Caco-2 (cell line): ENCODE results near the gene ELN. TPM values are rescaled to one million over a fixed set of nuclear protein-coding genes. Genes with fewer than 3 reads are reported as not detected.

Source experiments
- BruUV-seq: library from RNA; stranded (reverse); fragments of 400-500 nt; replicated peaks from 2 replicates; lab custom pipeline; 2021; lab: Mats Ljungman, UMichigan
- CTCF ChIA-PET: fragments of 300-600 bp; sonication (Branson Sonifier 250); formaldehyde crosslinking; loops from one replicate; lab custom pipeline; 2022; ENCODE audit warnings: antibody characterized with exemption; lab: Charles Lee
- POLR2A ChIA-PET: fragments of 300-600 bp; sonication (Branson Sonifier 250); formaldehyde crosslinking; loops from one replicate; lab custom pipeline; 2022; ENCODE audit warnings: antibody characterized with exemption; lab: Charles Lee
- DNase-seq, 2 experiments: peaks; one replicate each; pipeline versions ENCODE4 v3.0.0 to v3.0.0-alpha.2; 2020 to 2022
- H3K27me3 ChIP-seq: replicated peaks from 2 replicates; pipeline ENCODE4 v1.6.0; 2011; ENCODE audit warnings: low read length; ENCODE audit not compliant: control insufficient read depth, insufficient read depth
- H3K36me3 ChIP-seq: 2 replicates; pipeline ENCODE4 v1.5.1; 2011; ENCODE audit warnings: low read length; ENCODE audit not compliant: control insufficient read depth, insufficient read depth
- H3K4me1 ChIP-seq: fragments of 250-450 bp; sonication (Bioruptor Pico); 2 replicates; pipeline ENCODE4 v1.5.1; 2020; ENCODE audit warnings: mild to moderate bottlenecking
- H3K4me3 ChIP-seq: 2 replicates; pipeline ENCODE4 v1.5.1; 2011; ENCODE audit warnings: low read depth, mild to moderate bottlenecking, control low read depth, low read length
- H3K9me3 ChIP-seq: fragments of 250-450 bp; sonication (Bioruptor Pico); 2 replicates; pipeline ENCODE4 v1.5.1; 2020; ENCODE audit warnings: mild to moderate bottlenecking, moderate library complexity
- H3K27ac Mint-ChIP-seq: one replicate; pipeline ENCODE4 v1.8.0; 2022; ENCODE audit warnings: mixed read lengths; ENCODE audit not compliant: unreplicated experiment
- H3K27me3 Mint-ChIP-seq: one replicate; pipeline ENCODE4 v1.8.0; 2022; ENCODE audit warnings: mixed read lengths; ENCODE audit not compliant: insufficient read depth, unreplicated experiment
- H3K36me3 Mint-ChIP-seq: one replicate; pipeline ENCODE4 v1.8.0; 2022; ENCODE audit warnings: mild to moderate bottlenecking, mixed read lengths; ENCODE audit not compliant: insufficient read depth, unreplicated experiment
- H3K4me1 Mint-ChIP-seq: one replicate; pipeline ENCODE4 v1.8.0; 2022; ENCODE audit warnings: low read depth, mixed read lengths; ENCODE audit not compliant: unreplicated experiment
- H3K4me3 Mint-ChIP-seq: one replicate; pipeline ENCODE4 v1.8.0; 2022; ENCODE audit warnings: mild to moderate bottlenecking, moderate library complexity, mixed read lengths; ENCODE audit not compliant: unreplicated experiment
- H3K9me3 Mint-ChIP-seq: one replicate; pipeline ENCODE4 v1.8.0; 2022; ENCODE audit warnings: mixed read lengths; ENCODE audit not compliant: unreplicated experiment
- intact Hi-C: fragments of 100-400 bp; cut with micrococcal nuclease; formaldehyde crosslinking; loops from one replicate; pipeline ENCODE4 v1.10.0; 2022; ENCODE audit not compliant: unreplicated experiment
- total RNA-seq: library from RNA; stranded (reverse); gene quantifications from 2 replicates; pipeline ENCODE4 v1.2.3, GENCODE V29; 2022
- TF ChIP-seq, protein P1 (sequence below), 2 experiments: fragments of 200-600 bp in 1 of 2; IDR thresholded peaks; 1 replicate in 1 of 2; 2 replicates in 1 of 2; pipeline versions ENCODE4 v1.5.1 to v1.8.0; 2011 to 2022; ENCODE audit warnings: antibody characterized with exemption in 1 of 2, control low read depth in 1 of 2, inconsistent platforms in 1 of 2, low read depth in 1 of 2, low read length in 1 of 2, mild to moderate bottlenecking in 1 of 2, moderate library complexity in 1 of 2; ENCODE audit not compliant: insufficient read depth in 1 of 2, severe bottlenecking in 1 of 2, unreplicated experiment in 1 of 2

ELN gene
- total RNA-seq, 1 experiment from 2014 or later, result not detected

DNA sequence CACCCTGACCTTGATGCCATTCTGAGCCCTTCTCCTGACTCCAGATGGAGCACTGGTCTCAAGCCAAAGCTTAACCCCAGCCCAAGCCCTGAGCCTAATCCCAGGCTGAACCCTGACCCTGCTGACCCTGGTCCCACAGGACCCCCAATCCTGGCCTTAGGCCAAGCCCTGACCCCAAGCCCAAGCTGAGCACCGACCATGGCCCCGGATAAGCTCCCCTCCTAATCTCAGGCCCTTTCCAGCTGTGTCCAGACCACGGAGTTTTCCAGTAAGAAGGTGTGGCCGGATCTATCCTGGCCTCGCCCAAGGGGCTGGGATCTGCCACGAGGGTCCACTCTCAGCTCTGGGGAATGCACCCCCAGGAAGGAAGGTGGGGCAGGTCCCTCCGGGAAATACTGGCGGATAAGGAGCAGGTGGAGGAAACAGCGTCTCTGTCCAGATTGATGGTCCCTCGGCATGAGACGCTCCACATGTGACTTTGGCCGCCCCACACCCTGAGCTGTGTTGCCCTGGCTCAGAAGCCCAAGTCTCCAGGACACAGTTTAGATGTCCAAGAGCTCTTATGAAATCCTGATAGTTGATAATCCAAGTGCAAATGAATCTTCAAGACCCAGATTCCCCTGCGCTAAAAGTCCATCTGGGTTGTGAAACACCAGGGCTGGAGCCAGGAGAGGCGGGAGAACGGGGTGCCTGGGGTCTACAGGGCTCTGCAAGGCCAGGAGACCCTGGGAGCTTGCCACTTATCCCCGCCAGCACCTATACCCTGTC is 10.4 kb downstream of the ELN start:
- H3K36me3 ChIP-seq, result no peaks in the 10 kb centered on the region
- no peak overlapping the region for H3K27ac Mint-ChIP-seq
- DNase-seq, result no peak
- H3K4me1 Mint-ChIP-seq, result no peaks in the 10 kb centered on the region
- H3K9me3 Mint-ChIP-seq, result no peaks in the 10 kb centered on the region
- ChIA-PET POLR2A (no interaction called here), CTCF (interaction anchor here (0.5 to 1.4 kb wide), 2 partner anchors 12 to 29 kb away, joined by 3 to 6 read pairs; no protein-coding TSS in a partner anchor)
- intact Hi-C loops, result no loop called here
- H3K4me3 ChIP-seq, result no peak overlapping the region
- no peak overlapping the region for H3K4me3 Mint-ChIP-seq
- H3K9me3 ChIP-seq, result no peaks in the 10 kb centered on the region
- H3K4me1 ChIP-seq, result no peaks in the 10 kb centered on the region
- TF ChIP-seq, protein P1, sequence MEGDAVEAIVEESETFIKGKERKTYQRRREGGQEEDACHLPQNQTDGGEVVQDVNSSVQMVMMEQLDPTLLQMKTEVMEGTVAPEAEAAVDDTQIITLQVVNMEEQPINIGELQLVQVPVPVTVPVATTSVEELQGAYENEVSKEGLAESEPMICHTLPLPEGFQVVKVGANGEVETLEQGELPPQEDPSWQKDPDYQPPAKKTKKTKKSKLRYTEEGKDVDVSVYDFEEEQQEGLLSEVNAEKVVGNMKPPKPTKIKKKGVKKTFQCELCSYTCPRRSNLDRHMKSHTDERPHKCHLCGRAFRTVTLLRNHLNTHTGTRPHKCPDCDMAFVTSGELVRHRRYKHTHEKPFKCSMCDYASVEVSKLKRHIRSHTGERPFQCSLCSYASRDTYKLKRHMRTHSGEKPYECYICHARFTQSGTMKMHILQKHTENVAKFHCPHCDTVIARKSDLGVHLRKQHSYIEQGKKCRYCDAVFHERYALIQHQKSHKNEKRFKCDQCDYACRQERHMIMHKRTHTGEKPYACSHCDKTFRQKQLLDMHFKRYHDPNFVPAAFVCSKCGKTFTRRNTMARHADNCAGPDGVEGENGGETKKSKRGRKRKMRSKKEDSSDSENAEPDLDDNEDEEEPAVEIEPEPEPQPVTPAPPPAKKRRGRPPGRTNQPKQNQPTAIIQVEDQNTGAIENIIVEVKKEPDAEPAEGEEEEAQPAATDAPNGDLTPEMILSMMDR (IDR thresholded peaks at IDR 0.05; ENCODE audit: insufficient read depth in 1 of 2, low read depth in 1 of 2, low read length in 1 of 2, severe bottlenecking in 1 of 2, unreplicated experiment in 1 of 2), result no peak
- no peaks in the 10 kb centered on the region for H3K27me3 ChIP-seq
- no peaks in the 10 kb centered on the region for H3K36me3 Mint-ChIP-seq
- BruUV-seq, result no TSS peak
- no peaks in the 10 kb centered on the region for H3K27me3 Mint-ChIP-seq

DNA sequence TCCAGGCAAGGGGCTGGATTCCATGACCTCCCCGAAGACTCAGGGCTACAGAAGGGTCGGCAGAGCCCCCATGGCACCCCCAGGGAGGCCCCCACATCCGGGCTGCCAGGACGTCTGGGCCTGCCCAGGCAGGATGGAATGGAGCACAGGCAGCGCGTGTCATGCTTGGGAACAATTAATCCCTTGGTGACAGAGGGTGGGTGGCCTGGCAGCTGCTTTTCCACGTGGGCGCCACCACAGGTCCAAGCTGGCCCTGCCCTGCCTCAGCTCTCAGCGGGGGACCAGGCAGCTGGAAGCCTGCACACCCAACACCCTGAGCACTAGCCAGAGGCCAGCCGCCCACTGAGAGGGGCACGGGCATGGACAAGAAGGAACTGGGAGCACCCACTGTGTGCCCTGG is 11.4 kb downstream of the ELN start:
- no peak overlapping the region for H3K27ac Mint-ChIP-seq
- no peak overlapping the region for H3K4me3 Mint-ChIP-seq
- TF ChIP-seq, protein P1 (IDR thresholded peaks at IDR 0.05; ENCODE audit: insufficient read depth in 1 of 2, low read depth in 1 of 2, low read length in 1 of 2, severe bottlenecking in 1 of 2, unreplicated experiment in 1 of 2), result no peak
- H3K4me1 ChIP-seq, result no peaks in the 10 kb centered on the region
- BruUV-seq, result no TSS peak
- H3K36me3 Mint-ChIP-seq, result no peaks in the 10 kb centered on the region
- ChIA-PET CTCF (interaction anchor here (0.5 to 1.4 kb wide), 2 partner anchors 12 to 45 kb away, joined by 4 to 6 read pairs; no protein-coding TSS in a partner anchor), POLR2A (no interaction called here)
- no peaks in the 10 kb centered on the region for H3K27me3 Mint-ChIP-seq
- no peaks in the 10 kb centered on the region for H3K9me3 ChIP-seq
- no peak for DNase-seq
- H3K4me1 Mint-ChIP-seq, result no peaks in the 10 kb centered on the region
- H3K4me3 ChIP-seq, result no peak overlapping the region
- H3K36me3 ChIP-seq, result no peaks in the 10 kb centered on the region
- no peaks in the 10 kb centered on the region for H3K27me3 ChIP-seq
- no peaks in the 10 kb centered on the region for H3K9me3 Mint-ChIP-seq
- intact Hi-C loops, result no loop called here

DNA sequence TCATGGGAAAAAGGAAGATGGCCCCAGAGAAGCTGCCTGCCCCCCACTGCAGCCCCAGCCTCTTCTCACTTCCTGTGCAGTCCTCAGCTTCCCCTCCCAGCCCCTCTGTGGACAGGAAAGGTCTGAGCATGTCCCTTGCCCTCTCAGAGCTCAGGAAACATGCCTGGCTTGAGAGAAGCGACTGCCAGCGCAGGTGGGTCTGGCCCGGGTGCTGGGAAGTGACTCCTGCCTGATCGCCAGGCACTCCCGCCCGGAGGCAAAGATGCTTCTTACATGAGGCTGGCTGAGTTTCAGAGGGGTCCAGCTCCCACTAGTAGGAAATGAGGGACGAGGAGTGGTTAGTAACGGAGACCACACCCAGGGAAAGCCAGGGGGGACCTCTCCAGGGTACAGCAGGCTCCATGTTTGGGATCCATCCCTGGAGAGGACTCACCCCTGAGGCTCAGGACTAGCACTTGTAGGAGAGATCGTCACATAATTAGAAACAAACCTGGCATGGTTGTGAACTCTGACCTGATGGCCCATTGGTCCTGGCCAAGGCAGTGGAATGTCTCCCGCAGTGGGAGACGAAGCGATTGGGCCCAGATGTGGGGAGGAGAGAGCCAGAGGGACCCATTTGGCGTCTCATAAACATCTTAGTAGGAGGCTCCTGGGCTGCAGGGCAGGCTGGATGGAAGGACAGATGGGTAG is 12.3 kb downstream of the ELN start:
- Mint-ChIP-seq H3K9me3 (no peaks in the 10 kb centered on the region), H3K27ac (no peak overlapping the region)

More for the DNA sequence above, 12.3 kb downstream of the ELN start:
- no peak overlapping the region for H3K4me3 Mint-ChIP-seq
- ChIA-PET CTCF (no interaction called here), POLR2A (no interaction called here)
- no peak overlapping the region for H3K4me3 ChIP-seq
- no peaks in the 10 kb centered on the region for H3K9me3 ChIP-seq
- H3K36me3 ChIP-seq, result no peaks in the 10 kb centered on the region
- H3K4me1 Mint-ChIP-seq, result no peaks in the 10 kb centered on the region
- DNase-seq, result no peak
- no peaks in the 10 kb centered on the region for H3K36me3 Mint-ChIP-seq
- H3K27me3 ChIP-seq, result no peaks in the 10 kb centered on the region
- TF ChIP-seq, protein P1 (IDR thresholded peaks at IDR 0.05; ENCODE audit: insufficient read depth in 1 of 2, low read depth in 1 of 2, low read length in 1 of 2, severe bottlenecking in 1 of 2, unreplicated experiment in 1 of 2), result no peak
- H3K27me3 Mint-ChIP-seq, result no peaks in the 10 kb centered on the region
- no peaks in the 10 kb centered on the region for H3K4me1 ChIP-seq
- intact Hi-C loops, result no loop called here
- BruUV-seq, result no TSS peak
